RKO (cell line): ENCODE data around the gene EIF4G3.
"Not testable (repeated sequence)": the region's sequence is repeated elsewhere in the genome, so short reads cannot be mapped to it uniquely, and the experiment has no call there.

Experiments used
- DNase-seq: peaks from one replicate; pipeline ENCODE4 v3.0.0-alpha.2; 2016; ENCODE audit warnings: low spot score

EIF4G3 gene

DNA sequence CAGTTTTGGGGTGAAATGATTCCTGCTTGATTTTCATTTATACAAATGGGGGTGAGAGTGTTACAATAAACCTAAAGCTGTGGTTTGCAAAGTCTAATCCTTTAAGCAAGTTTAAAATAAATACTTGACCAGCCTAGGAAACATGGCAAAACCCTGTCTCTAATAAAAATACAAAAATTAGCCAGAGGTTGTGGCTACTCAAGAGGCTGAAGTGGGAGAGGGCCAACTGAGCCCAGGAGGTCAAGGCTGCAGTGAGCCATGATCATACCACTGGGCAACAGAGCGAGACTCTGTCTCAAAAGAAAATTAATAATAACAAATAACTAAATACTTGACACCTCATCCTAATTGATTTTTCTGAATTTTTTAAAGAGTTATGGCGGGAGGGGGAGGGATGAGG lies 110.8 kb downstream of the EIF4G3 start:
- DNase-seq = no peak

DNA sequence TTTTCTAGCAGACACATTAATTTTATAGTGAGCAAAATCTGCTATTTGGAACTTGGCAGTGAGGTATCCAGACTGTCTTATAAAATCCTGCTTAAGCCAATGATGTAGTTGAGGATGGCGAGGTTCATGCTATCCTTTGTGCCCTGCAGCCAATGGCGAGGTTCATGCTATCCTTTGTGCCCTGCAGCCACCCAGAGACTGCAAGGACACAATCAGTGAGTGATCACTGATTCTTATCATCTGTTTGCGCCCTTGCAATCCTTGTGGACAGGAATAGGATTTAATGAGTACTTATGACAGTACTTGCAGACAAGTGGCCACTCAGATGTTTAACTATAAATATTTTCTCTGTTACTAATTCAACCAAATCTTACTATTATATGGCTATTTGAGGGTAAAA lies 112.6 kb downstream of the EIF4G3 start:
- no peak for DNase-seq

DNA sequence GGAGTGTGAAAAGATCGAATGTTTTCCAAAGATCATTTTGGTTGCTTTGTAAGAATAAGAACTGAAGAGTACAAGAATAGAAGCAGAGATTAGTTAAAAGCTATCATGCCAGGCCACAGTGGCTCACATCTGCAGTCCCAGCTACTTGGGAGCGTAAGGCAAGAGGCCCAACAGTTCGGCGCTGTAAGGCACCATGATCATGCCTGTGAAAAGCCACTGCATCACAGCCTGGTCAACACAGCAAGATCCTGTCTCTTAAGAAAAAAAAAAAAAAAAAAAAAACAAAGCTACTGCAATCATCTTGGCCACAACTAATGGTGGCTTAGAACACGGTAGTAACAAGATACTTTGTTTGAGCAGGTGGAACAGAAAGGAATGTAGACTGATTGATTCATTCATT lies 116.2 kb downstream of the EIF4G3 start:
- no peak for DNase-seq

DNA sequence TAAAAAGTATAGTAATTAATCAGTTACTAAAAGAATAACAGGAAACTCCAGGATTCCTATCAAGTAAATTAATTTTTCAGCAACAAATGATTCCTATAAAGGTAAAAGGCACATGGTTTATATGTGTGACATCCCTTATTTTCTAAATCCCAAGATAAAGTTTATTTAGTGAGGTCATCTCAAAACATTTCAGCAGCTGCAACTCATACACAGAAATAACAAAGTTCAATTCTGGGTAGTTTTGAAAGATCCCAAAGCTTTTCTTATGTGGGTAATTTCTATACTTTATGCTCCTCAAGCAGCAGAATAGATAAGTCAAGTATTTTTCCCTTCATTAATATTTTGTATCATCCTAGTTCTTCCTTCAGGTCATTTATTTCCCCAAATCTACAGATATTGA lies 117.7 kb downstream of the EIF4G3 start:
- DNase-seq = no peak

DNA sequence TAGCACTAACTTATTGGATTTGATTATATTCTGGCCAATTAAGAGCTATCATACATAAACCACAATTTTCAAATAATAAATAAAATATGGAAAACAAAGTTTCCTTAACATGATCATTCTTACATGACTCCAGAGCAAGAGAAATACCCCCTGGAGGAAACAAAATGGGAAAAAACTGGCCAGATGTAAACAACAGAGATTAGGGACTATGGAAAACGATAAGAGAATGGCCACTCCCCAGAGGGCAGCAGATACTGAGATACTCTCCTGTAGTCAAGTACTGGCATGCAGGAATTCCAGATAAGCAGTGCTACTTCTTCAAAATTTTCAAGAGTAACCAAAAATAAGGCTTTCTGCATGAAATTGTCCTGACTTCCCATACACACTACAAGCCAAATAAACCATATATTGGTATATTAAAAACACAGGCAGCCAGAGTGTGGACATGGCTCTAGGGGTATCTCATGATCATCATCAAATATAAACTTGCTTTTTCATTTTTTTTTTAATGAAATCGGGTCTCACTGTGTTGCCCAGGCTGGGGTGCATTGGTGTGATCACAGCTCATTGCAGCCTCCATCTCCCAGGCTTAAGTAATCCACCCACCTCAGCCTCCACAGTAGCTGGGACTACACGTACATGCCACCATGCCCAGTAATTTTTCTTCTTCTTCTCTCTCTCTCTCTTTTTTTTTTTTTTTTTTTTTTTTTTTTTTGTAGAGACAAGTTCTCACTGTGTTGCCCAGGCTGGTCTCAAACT lies 118.5 kb downstream of the EIF4G3 start:
- DNase-seq = no peak

DNA sequence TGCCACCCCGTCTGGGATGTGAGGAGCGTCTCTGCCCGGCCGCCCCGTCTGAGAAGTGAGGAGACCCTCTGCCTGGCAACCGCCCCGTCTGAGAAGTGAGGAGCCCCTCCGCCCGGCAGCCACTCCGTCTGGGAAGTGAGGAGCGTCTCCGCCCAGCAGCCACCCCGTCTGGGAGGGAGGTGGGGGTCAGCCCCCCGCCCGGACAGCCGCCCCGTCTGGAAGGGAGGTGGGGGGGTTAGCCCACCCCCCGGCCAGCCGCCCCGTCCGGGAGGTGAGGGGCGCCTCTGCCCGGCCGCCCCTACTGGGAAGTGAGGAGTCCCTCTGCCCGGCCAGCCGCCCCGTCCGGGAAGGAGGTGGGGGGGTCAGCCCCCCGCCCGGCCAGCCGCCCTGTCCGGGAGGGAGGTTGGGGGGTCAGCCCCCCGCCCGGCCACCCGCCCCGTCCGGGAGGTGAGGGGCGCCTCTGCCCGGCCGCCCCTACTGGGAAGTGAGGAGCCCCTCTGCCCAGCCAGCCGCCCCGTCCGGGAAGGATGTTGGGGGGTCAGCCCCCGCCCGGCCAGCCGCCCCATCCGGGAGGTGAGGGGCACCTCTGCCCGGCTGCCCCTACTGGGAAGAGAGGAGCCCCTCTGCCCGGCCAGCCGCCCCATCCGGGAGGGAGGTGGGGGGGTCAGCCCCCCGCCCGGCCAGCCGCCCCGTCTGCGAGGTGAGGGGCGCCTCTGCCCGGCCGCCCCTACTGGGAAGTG lies 123.3 kb downstream of the EIF4G3 start:
- DNase-seq = not testable (repeated sequence)

DNA sequence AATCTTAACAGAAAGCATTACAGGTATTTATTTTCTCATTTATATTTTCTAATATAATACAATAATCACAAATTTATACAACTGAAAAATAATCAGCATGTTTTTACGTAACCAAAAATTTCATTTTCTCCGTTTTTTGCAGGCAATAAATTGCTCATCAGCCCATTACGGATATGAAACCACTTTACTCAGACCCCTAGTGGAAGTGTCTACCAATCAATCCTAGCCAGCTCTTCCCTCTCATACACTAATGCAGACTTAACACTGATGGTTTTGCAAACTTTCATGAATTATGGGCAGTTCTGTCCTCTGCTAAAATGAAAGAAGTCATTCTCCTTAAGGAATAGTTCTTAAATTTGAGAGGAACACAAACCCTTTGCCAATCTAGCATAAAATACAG lies 124.7 kb downstream of the EIF4G3 start:
- no peak for DNase-seq

DNA sequence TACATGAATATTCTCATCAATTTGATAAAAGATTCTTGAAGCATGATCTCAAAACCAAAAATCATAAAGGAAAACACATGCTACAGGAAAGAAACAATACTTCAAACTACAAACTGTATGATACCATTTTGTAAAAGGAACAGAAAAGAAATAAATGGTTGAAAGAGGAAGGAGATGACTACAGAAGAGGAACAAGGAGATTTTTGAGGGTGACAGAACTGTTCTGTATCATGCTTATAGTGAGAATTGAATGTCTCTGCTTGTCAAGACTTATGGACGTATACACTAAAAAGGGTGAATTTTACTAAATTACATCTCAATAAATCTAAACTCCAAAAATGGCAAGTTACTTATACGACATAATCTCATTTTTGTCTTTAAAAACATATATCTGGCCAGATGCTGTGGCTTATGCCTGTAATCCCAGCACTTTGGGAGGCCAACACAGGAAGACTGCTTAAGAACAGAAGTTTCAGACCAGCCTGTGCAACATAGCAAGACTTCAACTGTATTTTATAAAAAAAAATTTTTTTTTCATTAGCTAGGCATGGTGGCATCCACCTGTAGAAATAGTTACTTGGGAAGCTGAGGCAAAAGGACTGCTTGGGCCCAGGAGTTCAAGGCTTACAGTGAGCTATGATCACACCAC lies 125.4 kb downstream of the EIF4G3 start:
- DNase-seq = no peak

DNA sequence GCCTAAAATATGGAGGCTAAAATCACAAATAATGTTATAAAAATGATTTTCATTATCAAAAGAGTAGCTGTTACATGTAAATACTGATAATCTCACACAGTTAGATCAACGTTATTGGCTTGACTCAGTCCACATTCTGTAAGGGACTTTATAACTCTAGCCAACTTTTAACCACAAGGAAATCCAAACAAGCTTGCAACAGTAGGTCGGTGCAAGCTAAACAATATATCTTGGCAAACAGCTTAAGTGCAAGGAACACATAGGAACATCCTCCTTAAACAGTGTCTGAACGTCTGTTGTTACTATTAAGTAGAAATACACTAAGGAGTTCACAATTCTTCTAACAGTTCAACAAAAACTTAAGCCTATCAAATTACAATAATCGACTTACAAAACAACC lies 126.7 kb downstream of the EIF4G3 start:
- no peak for DNase-seq

DNA sequence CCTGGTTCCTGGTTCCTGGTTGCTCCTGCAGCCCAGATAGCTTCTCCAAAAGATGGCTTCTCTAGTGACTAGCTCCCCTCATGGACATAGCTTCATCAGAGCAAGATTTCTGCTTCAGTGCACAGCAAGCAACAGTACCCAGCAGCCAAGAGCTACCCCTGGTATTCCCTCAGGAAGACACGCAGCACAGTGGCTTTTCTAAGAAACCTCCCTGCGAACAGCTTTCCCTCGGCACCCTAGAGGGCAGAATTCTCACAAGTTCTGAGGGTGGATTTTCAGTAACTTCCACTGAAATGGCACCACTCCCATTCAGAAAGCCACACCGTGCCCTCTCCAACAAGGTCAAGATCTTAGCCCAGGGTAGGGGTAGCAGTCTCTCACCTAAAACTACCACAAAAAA lies 128.2 kb downstream of the EIF4G3 start:
- DNase-seq = no peak

DNA sequence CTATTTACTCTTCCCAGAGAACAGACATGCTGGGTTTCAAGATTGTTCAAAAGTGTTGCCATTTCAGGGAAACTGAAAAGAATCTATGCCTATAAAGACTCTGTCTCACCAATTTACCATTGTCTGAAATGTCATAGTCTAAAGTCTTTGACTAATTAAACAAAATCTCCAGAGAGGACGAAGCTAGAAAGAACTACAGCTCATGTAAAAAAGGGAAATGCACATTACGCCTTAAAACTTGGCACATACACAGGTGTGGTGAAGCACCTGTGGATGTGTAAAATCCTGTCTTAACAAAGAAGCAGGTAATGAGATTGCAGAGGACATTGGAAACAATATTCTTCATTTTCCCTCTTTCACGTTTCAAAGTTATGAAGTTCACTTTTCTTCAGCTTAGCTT lies 130.6 kb downstream of the EIF4G3 start:
- DNase-seq = no peak

DNA sequence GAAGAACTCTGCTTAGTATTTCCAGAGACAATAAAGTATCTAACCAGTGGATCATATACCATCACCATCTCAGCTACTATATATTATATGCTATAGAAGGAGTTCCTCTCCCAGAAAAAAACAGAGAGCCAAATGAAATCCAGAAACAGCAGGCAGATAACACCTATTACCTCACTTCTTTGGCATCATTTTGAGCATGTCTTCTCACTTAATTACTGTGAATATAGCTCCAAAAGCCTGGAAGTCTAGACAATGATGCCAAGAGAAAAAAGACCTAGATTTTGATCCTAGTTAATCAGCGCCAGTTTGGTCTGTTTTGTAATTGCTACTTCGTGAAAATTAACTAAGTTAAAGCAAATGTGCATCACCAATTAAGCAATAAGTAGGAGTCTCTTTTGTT lies 131.3 kb downstream of the EIF4G3 start:
- no peak for DNase-seq

DNA sequence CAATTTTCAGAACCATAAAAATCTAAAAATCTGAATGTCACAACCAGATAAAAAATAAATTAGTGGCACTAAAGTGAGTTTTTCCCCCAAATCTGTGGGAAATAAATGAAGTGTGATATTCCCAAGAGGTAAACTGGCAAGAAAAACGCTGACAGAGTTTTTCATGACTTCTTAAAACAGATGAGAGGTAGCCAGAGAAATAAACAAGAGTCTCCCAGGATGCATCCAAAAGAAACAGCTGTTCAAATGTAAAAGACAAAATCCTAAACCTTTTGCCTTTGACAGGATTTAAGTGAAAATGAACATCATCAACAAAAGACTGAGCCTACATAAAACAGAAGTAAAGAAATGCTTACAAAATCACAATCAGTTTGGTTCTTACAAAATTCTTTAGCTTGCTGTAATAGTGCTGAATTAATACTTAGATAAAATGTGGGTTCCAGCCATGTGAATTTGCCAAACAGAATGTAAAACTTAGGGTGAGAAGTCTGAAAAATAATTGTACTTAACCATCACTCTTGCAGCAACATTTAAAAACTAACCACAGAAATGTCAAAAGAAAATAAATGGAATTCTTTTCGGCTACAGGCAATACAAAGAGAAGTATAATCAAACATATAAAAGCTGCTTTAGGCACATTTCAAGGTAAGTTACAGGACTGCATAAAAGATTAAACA lies 133.6 kb downstream of the EIF4G3 start:
- no peak for DNase-seq

DNA sequence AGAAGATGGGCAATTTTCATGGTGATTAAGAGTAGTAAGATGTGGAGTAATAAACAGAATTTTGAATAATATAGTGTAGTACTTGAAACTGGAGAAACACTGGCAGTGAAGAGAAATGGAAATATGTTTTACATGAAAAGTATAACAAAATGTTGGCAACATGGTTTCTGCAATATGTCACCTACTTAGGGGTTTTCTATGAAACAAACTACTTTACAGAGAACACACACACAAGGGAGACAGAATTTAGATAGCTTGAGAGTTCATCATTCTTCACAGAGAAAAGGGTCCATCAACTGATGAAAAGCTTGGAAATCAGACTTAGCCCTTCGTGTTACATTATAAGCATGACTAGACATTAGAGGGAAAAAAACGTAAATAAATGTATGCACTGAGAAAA lies 135.2 kb downstream of the EIF4G3 start:
- DNase-seq = no peak

DNA sequence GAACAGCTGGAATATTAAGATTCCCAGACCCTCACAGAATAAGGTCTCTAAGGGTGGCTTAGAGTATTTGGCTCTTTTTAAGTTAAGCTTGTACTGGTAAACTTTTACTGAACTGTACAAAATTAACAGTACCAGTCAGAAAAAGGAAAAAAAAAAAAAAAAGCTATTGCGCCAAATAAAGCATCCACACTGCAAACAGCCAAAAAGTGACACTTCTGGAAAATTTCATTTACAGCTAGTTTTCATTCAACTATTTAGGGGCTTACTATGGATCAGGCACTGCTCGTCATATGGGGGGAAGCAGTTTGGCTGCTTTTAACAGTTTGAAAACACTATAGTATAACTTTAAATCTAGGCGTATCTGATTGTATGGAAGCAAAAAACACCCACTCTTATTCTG lies 139.6 kb downstream of the EIF4G3 start:
- DNase-seq = no peak

DNA sequence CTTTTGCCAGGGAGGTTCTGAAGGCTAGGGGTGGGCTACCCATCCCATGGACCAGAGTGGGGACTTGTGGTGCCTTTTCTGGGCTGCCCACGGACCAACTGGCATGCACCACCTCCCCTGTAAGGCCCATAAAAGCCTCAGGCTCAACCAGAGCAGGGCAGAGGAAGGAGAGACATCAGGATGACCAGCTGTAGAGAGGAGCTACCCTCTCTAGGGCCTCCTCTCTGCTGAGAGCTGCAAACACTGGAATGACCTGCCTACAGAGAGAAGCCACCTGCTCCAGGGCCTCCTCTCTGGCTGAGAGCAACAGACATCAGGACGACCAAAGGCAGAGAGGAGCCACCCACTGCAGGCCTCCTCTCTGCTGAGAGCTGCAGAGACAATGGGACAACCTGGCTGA lies 140.9 kb downstream of the EIF4G3 start:
- no peak for DNase-seq

DNA sequence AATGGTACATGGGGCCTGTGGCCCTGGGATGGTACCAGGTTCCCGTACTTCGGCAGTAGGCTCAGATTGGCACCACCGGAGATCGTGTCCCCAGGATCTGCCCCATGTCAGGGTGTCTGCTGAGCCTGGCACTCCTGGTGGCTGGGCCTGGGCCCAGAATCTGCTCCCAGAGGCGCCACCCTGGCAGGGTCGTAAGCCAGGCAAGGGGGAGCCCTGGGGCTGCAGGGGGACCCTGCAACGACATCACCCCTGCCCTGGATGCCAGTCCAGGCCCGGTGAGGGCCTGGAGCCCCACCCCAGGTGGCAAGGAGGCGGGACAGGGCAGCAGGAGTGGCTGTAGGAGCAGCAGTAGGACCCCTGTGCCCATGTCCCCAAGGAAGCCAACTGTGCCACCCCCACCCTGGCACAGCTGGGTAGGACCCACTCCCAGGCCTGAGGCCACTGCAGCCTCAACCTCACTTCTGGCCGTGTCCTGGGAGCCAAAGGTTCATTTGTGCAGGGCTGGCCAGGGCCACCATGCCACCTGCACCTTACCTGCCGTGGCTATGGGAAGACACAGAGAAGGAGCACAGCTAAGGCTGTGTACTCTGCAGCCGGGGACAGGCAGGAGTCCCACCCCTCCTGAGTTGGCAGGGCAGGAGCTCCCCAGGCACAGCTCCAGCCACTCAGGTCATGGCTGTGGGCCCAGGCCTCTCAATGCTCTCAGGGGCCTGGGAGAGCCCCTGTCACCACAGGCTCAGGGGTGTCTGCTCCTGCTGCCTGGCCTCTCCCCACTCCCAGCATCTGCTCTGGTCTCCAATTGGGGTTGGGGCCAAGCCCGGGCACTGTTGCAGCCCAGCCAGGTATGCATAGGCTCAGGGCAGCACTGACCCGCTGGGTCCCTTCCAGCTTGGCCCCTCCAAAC lies 141.7 kb downstream of the EIF4G3 start:
- DNase-seq = no peak

DNA sequence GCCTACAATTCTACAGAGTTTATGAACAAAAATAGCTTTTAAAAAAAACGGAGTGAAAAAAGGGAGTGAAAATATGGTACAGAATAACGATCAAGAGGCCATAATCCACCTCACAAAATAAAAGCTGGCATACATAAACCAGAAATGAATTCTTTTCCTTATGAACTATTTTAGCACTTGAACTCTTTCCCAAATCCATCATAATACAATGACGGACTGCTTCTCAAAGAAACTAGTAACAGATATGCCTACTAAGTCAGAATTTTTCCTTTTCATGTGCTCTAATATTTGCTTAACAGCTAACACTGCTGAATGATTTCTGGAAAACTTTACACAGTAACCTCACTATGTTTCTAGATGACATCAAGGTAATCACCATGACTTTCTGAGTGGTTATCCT lies 144.0 kb downstream of the EIF4G3 start:
- no peak for DNase-seq

DNA sequence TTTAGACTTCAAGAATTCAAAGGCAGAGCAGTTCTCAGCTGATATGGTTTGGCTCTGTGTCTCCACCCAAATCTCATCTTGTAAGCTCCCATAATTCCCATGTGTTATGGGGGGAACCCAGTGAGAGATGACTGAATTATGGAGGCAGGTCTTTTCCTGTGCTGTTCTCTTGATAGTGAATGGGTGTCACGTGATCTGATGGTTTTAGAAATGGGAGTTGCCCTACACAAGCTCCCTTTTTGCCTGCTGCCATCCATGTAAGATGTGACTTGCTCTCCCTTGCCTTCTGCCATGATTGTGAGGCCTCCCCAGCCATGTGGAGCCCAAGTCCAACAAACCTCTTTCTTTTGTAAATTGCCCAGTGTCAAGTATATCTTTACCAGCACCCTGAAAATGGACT lies 146.5 kb downstream of the EIF4G3 start:
- DNase-seq = no peak

DNA sequence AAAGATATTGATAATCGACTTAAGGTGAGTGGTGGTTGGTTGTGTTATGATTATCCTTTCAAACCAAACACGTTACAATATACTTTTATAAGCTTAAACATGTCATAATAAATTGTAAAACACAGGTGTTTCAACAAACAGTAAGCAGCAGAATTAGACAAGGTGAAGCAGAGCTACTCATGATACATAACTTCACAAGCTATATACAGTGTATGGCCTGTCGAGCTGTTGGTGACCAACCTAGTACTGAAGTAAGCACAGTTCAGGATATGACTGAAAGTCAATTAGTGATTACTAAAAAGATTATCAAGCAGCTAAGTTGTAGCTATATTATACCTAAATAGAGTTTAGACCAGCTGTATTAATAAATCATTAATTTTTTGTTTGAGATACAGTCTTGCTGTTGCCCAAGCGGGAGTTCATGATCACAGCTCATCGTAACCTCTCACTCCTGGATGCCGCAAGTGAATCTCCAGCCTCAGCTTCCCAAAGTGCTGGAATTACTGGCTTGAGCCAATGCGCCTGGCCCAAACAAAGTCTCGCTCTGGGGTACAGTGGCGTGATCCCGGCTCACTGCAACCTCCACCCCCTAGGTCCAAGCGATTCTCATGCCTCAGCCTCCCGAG lies 148.1 kb downstream of the EIF4G3 start:
- DNase-seq = no peak

DNA sequence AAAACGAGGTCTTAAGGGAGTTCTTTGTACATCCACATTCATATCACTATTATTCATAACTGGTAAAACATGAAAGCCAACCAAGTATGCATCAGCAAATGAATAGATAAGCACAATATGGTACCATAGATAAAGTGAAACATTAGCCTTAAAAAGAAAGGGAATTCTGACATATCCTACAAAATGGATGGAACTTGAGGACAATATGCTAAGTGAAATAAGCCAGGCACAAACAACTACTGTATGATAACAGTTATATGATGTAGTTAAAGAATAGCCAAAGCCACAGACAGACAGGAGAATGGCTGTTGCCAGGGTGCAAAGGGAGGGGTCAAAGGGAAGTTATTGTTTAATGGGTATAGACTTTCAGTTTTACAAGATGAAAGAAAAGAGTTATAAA lies 148.9 kb downstream of the EIF4G3 start:
- no peak for DNase-seq
